ENCODE measurements around the gene HAO2.
"Not testable (repeated sequence)": the region's sequence is repeated elsewhere in the genome, so short reads cannot be mapped to it uniquely, and the experiment has no call there.

HAO2 gene

GRCh38 chr1:119377594-119377993 is 9.0 kb downstream of the HAO2 start:
- in situ Hi-C loops (cut with MboI; ENCODE audit: low sequenced_read_pairs) = not testable (repeated sequence)

- in situ Hi-C loops (cut with MboI; ENCODE audit: low sequenced_read_pairs) = no loop called here
These were observed 10.5 kb downstream of the HAO2 start for GRCh38 chr1:119379117-119379516.

DNA sequence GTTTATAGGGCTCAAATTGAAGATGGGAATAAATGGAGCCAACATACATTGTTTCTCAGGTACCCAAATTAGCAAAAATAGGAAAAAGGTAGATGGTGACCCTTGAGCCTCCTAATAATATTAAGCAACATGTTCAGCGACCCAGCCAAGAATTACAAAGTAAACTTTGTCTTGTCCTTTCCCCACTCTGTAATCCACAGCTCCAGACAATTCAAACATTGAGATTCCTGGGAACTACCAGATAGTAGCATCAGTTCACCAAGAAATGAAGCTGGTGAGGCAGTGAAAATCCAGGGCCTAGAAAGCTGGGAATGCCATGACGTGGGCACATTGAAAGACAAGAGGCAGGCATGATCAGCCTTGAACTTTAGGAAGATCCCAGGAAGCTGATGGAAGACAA is 11.7 kb downstream of the HAO2 start:
- in situ Hi-C loops (cut with MboI; ENCODE audit: low sequenced_read_pairs) = no loop called here

- in situ Hi-C loops (cut with MboI; ENCODE audit: low sequenced_read_pairs) = no loop called here
These were observed 12.5 kb downstream of the HAO2 start for GRCh38 chr1:119380983-119381662.

GRCh38 chr1:119384591-119384990 is 16.0 kb downstream of the HAO2 start:
- in situ Hi-C loops (cut with MboI; ENCODE audit: low sequenced_read_pairs) = no loop called here

DNA sequence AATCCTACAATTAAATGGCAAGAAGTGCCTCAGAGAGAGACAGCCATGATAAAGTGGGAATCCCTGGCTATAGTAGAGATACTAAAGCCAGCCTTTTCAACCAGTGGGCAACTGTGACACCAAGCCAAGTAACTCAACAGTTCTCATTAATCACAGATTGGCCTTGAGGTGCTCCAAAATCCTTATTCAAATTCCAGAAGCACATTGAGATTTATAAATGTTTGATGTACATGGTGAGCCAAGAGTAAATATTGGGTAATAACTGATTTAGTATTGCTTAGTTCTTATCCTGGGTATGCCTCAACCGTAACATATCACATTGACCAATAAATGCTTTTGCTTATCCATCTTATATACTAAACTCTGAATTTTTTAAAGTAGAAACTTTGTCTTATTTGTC is 17.1 kb downstream of the HAO2 start:
- in situ Hi-C loops (cut with MboI; ENCODE audit: low sequenced_read_pairs) = no loop called here

DNA sequence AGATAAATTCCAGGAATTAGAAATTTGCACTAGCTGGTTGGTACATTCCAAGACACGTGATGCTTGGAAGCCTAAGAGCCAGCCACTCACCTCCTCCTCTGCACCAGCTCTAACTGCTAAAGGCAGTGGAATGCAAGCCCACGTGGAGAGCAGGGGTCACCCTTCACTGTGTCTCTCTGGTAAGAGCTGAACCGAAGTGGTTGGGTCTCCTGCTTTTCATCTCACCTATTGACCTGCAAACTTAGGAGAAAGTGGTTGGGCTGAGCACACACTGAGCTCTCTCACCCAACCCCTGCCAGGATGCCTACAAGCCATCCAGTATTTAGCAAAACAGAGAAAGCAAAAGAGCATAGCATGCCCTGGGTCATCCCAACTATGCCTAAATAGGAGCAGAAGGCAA is 19.3 kb downstream of the HAO2 start:
- in situ Hi-C loops (cut with MboI; ENCODE audit: low sequenced_read_pairs) = no loop called here

GRCh38 chr1:119388450-119388849 is 19.9 kb downstream of the HAO2 start:
- in situ Hi-C loops (cut with MboI; ENCODE audit: low sequenced_read_pairs) = no loop called here

GRCh38 chr1:119390526-119390925 is 21.9 kb downstream of the HAO2 start:
- in situ Hi-C loops (cut with MboI; ENCODE audit: low sequenced_read_pairs) = no loop called here

- in situ Hi-C loops (cut with MboI; ENCODE audit: low sequenced_read_pairs) = no loop called here
These were observed 23.2 kb downstream of the HAO2 start for GRCh38 chr1:119391749-119392148.

DNA sequence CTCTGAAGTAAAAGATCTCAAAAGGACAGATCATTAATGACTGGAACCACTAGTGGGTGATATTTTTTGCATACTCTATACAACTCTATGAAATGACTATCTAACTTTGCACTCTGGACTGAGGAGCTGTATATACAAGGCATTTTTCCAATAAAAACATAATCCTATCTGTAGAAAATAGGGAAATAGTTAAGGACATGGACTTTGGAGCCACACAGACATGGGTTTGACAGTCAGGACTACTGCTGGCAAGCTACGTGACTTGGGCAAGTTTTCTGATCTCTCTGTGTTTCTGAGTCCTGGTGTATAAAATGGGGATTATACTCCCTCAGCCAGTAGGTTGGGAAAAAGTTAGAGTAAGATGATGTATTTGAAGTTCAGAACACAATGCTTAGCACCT is 25.5 kb downstream of the HAO2 start:
- in situ Hi-C loops (cut with MboI; ENCODE audit: low sequenced_read_pairs) = no loop called here

DNA sequence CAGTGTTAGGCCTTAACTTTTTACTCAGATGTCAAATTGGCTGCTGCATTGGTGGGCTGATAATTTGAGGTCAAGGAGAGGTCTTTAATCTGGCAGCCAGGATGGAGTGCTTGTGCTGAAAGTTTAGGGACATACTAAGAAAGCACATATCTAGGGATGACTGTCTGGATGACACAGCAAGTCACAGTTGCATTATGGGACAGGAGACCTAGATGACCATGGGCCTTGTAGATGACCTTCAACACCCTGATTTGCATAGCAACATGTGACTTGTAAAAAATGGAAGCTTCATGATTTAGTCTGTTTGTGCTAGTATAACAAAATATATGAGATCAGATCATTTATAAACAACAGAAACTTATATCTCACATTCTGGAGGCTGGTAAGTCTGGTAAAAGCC is 28.4 kb downstream of the HAO2 start:
- in situ Hi-C loops (cut with MboI; ENCODE audit: low sequenced_read_pairs) = no loop called here

DNA sequence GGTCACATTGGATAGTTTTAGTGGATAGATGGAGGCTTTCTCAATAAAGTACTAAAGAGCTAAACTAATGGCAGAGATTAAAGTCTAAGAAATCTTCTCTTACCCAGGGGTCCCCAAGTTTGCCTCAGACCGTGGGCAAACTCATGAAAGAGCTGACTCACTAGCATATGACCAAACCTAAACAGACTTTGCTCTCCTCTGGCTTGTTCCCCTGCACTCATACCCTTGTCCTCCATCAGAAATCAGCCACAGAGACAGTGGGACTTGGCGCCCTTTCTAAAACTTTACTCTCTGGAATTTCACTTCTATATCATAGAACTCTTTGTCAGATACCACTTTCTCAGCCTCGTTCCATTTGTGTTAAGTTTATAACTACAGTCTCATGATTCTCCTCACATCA is 29.4 kb downstream of the HAO2 start:
- in situ Hi-C loops (cut with MboI; ENCODE audit: low sequenced_read_pairs) = no loop called here

GRCh38 chr1:119404736-119405135 is 36.2 kb downstream of the HAO2 start:
- in situ Hi-C loops (cut with MboI; ENCODE audit: low sequenced_read_pairs) = no loop called here

DNA sequence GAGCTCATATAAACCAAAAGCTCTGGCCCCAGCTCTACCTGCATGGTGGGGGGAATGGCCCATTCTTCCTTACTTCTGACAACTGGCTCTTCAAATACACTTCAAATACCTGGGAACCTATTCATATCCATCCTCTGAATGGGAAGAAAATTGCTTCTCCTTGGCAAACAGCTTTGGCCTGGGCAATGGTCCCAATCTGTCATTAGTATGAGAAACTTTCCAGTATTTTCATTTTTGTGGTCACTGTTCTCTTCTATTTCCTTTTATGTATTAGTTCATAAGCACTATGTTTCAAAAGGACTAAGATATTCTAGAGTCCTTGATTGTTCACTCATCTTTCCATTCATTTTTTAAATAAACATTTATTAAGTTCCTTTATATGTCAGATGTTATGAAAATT is 41.1 kb downstream of the HAO2 start:
- in situ Hi-C loops (cut with MboI; ENCODE audit: low sequenced_read_pairs) = no loop called here

DNA sequence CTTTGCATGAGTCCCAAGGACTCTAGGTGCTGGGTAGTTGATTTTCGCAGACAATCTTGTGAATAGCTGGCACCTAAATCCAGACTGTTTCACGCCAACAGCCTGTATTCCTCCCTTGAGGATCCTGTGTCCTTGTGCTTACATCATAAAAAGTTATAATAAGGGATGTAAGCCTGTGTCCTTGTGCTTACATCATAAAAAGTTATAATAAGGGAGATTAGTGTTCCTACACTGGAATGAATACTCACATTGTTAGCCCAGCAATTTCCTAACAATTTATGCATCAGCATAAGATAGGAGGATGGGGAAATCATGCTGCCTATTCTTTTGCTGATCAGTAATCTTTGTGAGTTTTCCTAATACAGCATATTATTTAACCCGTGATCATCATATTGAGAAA is 42.4 kb downstream of the HAO2 start:
- in situ Hi-C loops (cut with MboI; ENCODE audit: low sequenced_read_pairs) = no loop called here

DNA sequence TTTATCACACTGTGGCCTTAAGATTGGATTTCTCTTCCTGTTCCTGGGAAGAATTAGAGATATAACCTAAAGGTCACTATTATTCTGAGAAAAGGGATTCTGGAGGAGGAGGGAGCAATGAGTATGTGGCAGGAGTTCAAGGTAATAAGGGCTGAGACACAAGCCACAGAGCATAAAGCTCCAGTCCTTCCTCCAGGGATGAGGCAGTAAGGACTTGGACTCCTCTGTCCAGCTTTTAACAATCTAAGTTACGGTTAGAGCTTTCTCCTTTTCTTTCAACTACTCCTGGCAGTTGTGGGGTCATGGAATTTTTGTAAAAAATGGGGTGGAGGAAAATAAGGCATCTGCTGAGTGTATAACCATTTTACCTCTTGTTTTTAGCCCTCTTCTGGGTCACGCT is 46.4 kb downstream of the HAO2 start, which contains the start of gene HSD3B2:
Gene HSD3B2 (plus strand): TSS at position 201 of the 400 bp plus-strand sequence. CDS start 270 bp downstream, outside the sequence.
- in situ Hi-C loops (cut with MboI; ENCODE audit: low sequenced_read_pairs) = no loop called here

- in situ Hi-C loops (cut with MboI; ENCODE audit: low sequenced_read_pairs) = no loop called here
These were observed 47.5 kb downstream of the HAO2 start for GRCh38 chr1:119416006-119416640.

DNA sequence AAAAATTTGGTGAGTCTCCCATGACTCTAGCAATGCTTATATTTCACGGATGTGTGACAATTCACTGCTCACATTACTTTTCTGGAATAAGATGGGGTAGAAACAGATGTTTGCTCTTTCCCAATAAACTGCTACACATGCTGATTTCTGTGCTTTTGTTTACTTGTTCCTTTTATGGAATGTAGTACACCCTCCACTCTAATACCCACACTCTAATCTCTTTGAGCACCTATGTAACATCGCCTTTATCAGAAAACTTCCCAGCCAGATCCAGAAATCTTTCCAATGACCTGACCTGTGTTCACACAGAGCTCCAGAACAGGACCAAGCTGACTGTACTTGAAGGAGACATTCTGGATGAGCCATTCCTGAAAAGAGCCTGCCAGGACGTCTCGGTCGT is 50.5 kb downstream of the HAO2 start:
- in situ Hi-C loops (cut with MboI; ENCODE audit: low sequenced_read_pairs) = no loop called here

DNA sequence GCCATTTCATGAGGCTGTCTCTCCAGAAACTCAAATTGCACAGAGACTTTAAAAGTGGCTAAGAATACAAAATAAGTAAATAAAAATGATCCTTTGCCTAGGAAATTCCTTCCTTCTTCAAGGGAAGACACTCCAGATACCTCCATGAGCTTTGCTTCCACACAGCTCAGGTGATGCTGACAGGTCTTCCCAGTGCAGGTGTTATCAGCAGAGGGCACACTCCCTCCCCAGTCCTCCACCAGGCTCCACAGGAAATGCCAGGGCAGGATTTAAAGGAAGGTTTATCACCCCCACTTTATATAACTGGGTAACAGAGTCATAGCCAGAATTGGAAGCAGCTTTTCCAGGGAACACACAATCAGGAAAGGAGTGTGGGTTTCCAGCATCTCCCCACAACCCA is 52.1 kb downstream of the HAO2 start:
- in situ Hi-C loops (cut with MboI; ENCODE audit: low sequenced_read_pairs) = no loop called here

DNA sequence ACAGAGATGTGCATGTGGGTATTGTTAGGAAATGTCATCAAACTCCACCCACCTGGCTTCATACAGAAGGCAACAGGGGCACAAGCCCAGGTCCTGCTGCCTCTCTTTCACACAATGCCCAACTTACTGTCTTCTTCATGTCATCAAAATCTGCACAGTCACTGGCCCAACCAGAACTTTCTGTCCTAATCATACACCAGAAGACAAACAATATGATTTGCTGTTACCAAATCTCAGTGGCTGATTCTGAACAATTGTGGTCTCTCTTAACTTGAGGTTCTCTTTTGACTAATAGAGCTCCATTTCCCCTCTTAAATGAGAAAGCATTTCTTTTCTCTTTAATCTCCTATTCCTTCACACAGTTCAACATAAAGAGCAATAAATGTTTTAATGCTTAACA is 54.0 kb downstream of the HAO2 start:
- in situ Hi-C loops (cut with MboI; ENCODE audit: low sequenced_read_pairs) = no loop called here

- in situ Hi-C loops (cut with MboI; ENCODE audit: low sequenced_read_pairs) = no loop called here
These were observed 60.4 kb downstream of the HAO2 start for GRCh38 chr1:119428991-119429390.

- in situ Hi-C loops (cut with MboI; ENCODE audit: low sequenced_read_pairs) = no loop called here
These were observed 61.1 kb downstream of the HAO2 start for GRCh38 chr1:119429687-119430086.

Data from HL-60/S4 treated with retinoic acid at 250 ng/mL for 4 days and 3 days (cell line).